Ovary (tissue), 9 donors: ENCODE results near the gene CRB2. TPM values are rescaled to one million over a fixed set of nuclear protein-coding genes. Genes with fewer than 3 reads are reported as not detected.

Experiments
- DNase-seq, 5 donors: peaks; one replicate each; pipeline ENCODE4 v3.0.0-alpha.2; 2019 to 2020
- H3K27ac ChIP-seq, 2 donors: fragments of 200-600 bp; one replicate each; pipeline versions ENCODE4 v1.5.1 to v1.8.0; 2019 to 2022
- H3K27me3 ChIP-seq: fragments of 200-600 bp; one replicate; pipeline ENCODE4 v1.8.0; 2022
- H3K36me3 ChIP-seq: fragments of 200-600 bp; sonication (generic); one replicate; pipeline ENCODE4 v1.5.1; 2019
- H3K4me1 ChIP-seq: one replicate; pipeline ENCODE4 v1.8.1; 2013; ENCODE audit warnings: mild to moderate bottlenecking, moderate library complexity; ENCODE audit not compliant: insufficient read depth
- H3K4me3 ChIP-seq: fragments of 200-600 bp; sonication (generic); one replicate; pipeline ENCODE4 v1.5.1; 2017
- H3K9me3 ChIP-seq, 2 donors: fragments of 200-600 bp in 1 of 2; sonication (generic) in 1 of 2; one replicate each; pipeline versions ENCODE4 v1.5.1 to v1.8.1; 2013 to 2019; ENCODE audit warnings: mild to moderate bottlenecking in 1 of 2, moderate library complexity in 1 of 2
- EP300 ChIP-seq: sonication (generic); formaldehyde crosslinking; IDR thresholded peaks from one replicate; pipeline ENCODE4 v1.6.1; 2017; ENCODE audit warnings: antibody characterized with exemption
- POLR2A ChIP-seq: fragments of 450-650 bp; IDR thresholded peaks from one replicate; pipeline ENCODE4 v1.6.1; 2017; ENCODE audit warnings: antibody characterized with exemption, mild to moderate bottlenecking, moderate library complexity
- WGBS, 3 donors: extraction: QIAGEN DNeasy Blood & Tissue Kit in 1 of 3; methylation state at CpG; one replicate each; pipeline versions ENCODE4 v1.1.5 to v1.1.7; 2013 to 2017; 5-methylcytosine and 5-hydroxymethylcytosine counted together
- intact Hi-C, 4 donors: fragments of 100-400 bp; cut with DNase I; formaldehyde crosslinking; loops; one replicate each; pipeline versions ENCODE4 v1.11.0 to v1.15.1; 2022 to 2023
- polyA plus RNA-seq, 2 donors: library from polyadenylated mRNA; stranded (reverse); fragments of 200-250 nt in 1 of 2; fragments of 350-450 nt in 1 of 2; fragmentation: Illumina TruSeq in 1 of 2; extraction: RNeasy Lipid Tissue Mini Kit (QIAGEN cat#74804) in 1 of 2; gene quantifications; one replicate each; pipeline ENCODE4 v1.2.3, GENCODE V29; 2013 to 2014
- total RNA-seq, 7 donors: library from RNA; depleted of rRNA in 2 of 7; stranded (reverse); fragments of >200 nt in 2 of 7; fragmentation: NEBNext Ultra II Directional in 3 of 7; extraction: Animal tissue kit (Norgen Biotek cat#: 25700) in 3 of 7; gene quantifications; one replicate each; pipeline versions ENCODE4 v1.1.0 to v1.2.4, GENCODE V29; 2016 to 2023
- TF ChIP-seq, protein P1 (sequence below), 3 donors: fragments of 450-650 bp in 2 of 3; fragments of 200-600 bp in 1 of 3; IDR thresholded peaks; one replicate each; pipeline versions ENCODE4 v1.5.1 to v1.8.0; 2016 to 2022; ENCODE audit warnings: antibody characterized with exemption in 3 of 3, mild to moderate bottlenecking in 1 of 3
- donor health status: DM: no; HTN: no; CAD: no; lungs with moderate emphysema.
- donor health status: DM: no; HTN: no; CAD: no.
- donor health status: Bipolar disorder and iron deficiency.
- donor health status: DM: yes; HTN: yes; CAD: no.
- donor health status: DM: no; HTN: no; CAD: no.
- donor health status: DM: yes; HTN: yes; CAD: no.

Gene CRB2
- total and polyA plus RNA-seq, 9 donors, result 0.13 to 20.4 (median 0.48) TPM

DNA sequence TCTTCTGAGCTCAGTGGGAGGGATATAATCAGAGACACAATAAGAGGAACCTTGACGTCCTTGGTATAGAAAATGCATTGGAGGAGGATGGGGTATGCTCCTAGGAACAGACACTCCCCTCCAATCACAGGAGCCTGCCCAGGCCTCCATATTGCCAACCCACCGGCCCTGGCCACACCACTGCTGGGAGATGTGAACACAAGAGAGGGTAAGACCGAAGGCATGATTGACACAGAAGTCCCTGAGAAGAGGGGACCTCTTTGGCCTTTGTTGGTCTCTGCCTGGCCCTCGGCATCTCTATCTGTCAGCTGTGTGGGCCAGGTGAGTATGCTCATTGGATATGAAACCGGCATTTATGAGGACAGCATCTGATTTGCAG, 62.0 kb downstream of the CRB2 start:
- WGBS, 3 donors, result 89 to 96% (median 89%) methylated on average over 5 of the region's 5 CpGs
- DNase-seq, result peak in 1 of 5 donors; percentile 4
- Histone ChIP-seq H3K4me1 (peaks cover under 1% of the 10 kb centered on the region), H3K4me3 (no peak overlapping the region), H3K36me3 (no peaks in the 10 kb centered on the region), H3K9me3 (no peaks in the 10 kb centered on the region), H3K27me3 (no peaks in the 10 kb centered on the region), H3K27ac (no peak overlapping the region)
- TF ChIP-seq POLR2A, result no peak
- no peak for TF ChIP-seq EP300
- TF ChIP-seq, protein P1, sequence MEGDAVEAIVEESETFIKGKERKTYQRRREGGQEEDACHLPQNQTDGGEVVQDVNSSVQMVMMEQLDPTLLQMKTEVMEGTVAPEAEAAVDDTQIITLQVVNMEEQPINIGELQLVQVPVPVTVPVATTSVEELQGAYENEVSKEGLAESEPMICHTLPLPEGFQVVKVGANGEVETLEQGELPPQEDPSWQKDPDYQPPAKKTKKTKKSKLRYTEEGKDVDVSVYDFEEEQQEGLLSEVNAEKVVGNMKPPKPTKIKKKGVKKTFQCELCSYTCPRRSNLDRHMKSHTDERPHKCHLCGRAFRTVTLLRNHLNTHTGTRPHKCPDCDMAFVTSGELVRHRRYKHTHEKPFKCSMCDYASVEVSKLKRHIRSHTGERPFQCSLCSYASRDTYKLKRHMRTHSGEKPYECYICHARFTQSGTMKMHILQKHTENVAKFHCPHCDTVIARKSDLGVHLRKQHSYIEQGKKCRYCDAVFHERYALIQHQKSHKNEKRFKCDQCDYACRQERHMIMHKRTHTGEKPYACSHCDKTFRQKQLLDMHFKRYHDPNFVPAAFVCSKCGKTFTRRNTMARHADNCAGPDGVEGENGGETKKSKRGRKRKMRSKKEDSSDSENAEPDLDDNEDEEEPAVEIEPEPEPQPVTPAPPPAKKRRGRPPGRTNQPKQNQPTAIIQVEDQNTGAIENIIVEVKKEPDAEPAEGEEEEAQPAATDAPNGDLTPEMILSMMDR (IDR thresholded peaks at IDR 0.05), result no peak
- intact Hi-C loops, result no loop called here

- Histone ChIP-seq H3K27me3 (no peaks in the 10 kb centered on the region), H3K27ac (no peak overlapping the region), H3K36me3 (no peaks in the 10 kb centered on the region), H3K9me3 (no peaks in the 10 kb centered on the region), H3K4me3 (no peak overlapping the region), H3K4me1 (peaks cover 4% of the 10 kb centered on the region)
- WGBS, 3 donors, result 86 to 95% (median 87%) methylated on average over 10 of the region's 10 CpGs
- DNase-seq, result peak in 1 of 5 donors; percentile 17
- TF ChIP-seq, protein P1 (IDR thresholded peaks at IDR 0.05), result no peak
- TF ChIP-seq EP300 (no peak), POLR2A (no peak)
- intact Hi-C loops, result no loop called here
These were observed 62.5 kb downstream of the CRB2 start for GRCh38 chr9:123418506-123418905.

DNA sequence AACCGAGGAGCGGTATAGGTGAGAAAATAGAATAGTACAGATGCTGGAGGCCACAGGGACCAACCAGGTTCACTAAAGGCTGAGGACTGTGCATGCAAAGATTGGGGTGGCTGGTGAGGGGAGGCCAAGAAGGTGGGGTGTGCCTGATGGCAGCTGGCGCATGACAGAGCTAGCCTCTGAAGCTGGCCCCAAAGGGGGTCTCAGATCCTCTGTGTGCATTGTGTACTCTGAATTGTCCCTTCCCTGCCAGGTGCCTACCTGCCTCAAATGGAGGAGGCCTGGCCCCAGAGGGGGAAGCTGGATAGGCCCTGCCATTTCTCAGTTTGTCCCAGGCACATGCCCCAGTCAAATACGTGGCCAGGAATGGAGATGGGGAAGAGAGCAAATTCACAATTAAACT, 63.1 kb downstream of the CRB2 start:
- no peaks in the 10 kb centered on the region for H3K36me3 ChIP-seq

GRCh38 chr9:123419721-123420591, 64.0 kb downstream of the CRB2 start:
- H3K9me3 ChIP-seq, result no peaks in the 10 kb centered on the region
- peak in 1 of 5 donors; percentile 17 for DNase-seq
- peaks cover 4% of the 10 kb centered on the region for H3K4me1 ChIP-seq
- TF ChIP-seq POLR2A, result no peak
- TF ChIP-seq EP300, result no peak
- TF ChIP-seq, protein P1 (IDR thresholded peaks at IDR 0.05), result no peak
- no peak overlapping the region for H3K4me3 ChIP-seq
- no peak overlapping the region for H3K27ac ChIP-seq
- no peaks in the 10 kb centered on the region for H3K27me3 ChIP-seq
- 88 to 90% (median 89%) methylated on average over 31 of the region's 31 CpGs for WGBS, 3 donors
- intact Hi-C loops, result no loop called here
- H3K36me3 ChIP-seq, result no peaks in the 10 kb centered on the region

More for the DNA sequence above, 63.1 kb downstream of the CRB2 start:
- Histone ChIP-seq H3K9me3 (no peaks in the 10 kb centered on the region), H3K27me3 (no peaks in the 10 kb centered on the region), H3K4me1 (peaks cover 4% of the 10 kb centered on the region), H3K27ac (no peak overlapping the region), H3K4me3 (no peak overlapping the region)
- TF ChIP-seq, protein P1 (IDR thresholded peaks at IDR 0.05), result no peak
- TF ChIP-seq EP300 (no peak), POLR2A (no peak)
- 80 to 94% (median 88%) methylated on average over 4 of the region's 4 CpGs for WGBS, 3 donors
- DNase-seq, result peak in 1 of 5 donors; percentile 11
- intact Hi-C loops, result no loop called here
